ENCODE results near the gene EXD3. TPM values are rescaled to one million over a fixed set of nuclear protein-coding genes. Genes with fewer than 3 reads are reported as not detected.

The EXD3 gene
- total and polyA plus RNA-seq, 8 donors, result 8.1 to 57.3 (median 13.6) TPM

DNA sequence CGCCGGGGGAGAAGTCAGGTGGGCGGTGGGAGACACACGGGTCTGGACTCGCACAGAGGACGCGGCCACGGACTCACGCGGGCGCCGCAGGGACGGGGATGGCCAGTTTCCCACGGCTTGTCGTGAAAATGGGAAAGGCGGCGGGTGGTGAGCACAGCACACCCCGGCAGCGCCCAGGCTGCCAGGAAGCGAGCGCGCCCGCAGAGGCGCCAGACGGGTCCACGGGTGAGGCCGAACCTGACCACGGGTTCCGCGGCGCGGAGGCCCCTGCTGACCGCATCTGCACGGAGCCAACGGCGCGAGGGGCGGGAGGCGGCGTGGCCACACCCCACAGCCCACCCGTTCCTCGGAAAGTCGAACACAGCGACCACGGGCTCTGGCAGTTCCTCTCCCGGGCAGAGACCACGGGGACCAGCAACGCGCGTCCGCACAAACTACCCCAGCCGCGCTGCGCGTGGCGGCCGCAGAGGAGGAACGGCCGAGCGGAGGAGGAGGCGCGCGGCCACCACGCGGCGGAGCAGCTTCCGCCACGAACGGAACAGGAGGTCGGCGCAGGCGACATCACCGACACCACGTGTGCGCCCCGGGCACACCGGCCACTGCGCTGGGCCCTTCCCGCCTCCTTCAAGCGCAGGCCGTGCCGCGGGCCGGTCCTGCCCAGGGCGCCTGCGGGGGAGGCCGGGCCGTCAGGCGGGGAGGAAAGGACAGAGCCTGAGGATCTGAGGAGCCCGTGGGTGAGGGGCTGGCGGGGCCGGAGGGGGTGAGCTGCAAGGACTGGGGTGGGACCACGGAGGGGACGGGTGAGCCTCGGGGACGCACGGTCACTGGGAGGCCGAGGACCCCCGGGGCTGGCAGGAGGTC is 5.6 kb downstream of the EXD3 start:
- Histone ChIP-seq H3K9me3 (no peaks in the 10 kb centered on the region), H3K27me3 (no peaks in the 10 kb centered on the region), H3K36me3 (no peaks in the 10 kb centered on the region), H3K4me3 (peak overlapping the region in 3 of 4 donors; percentile 7 to 24 (median 22)), H3K27ac (no peak overlapping the region), H3K4me1 (peaks cover 5 to 9% (median 8%) of the 10 kb centered on the region in 3 donors)
- FAIRE-seq (no peak), ATAC-seq (peak; percentile 17 to 73 (median 58)), DNase-seq (peak in 3 of 6 donors; percentile 41 to 68 (median 60))
- TF ChIP-seq, protein P1, sequence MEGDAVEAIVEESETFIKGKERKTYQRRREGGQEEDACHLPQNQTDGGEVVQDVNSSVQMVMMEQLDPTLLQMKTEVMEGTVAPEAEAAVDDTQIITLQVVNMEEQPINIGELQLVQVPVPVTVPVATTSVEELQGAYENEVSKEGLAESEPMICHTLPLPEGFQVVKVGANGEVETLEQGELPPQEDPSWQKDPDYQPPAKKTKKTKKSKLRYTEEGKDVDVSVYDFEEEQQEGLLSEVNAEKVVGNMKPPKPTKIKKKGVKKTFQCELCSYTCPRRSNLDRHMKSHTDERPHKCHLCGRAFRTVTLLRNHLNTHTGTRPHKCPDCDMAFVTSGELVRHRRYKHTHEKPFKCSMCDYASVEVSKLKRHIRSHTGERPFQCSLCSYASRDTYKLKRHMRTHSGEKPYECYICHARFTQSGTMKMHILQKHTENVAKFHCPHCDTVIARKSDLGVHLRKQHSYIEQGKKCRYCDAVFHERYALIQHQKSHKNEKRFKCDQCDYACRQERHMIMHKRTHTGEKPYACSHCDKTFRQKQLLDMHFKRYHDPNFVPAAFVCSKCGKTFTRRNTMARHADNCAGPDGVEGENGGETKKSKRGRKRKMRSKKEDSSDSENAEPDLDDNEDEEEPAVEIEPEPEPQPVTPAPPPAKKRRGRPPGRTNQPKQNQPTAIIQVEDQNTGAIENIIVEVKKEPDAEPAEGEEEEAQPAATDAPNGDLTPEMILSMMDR (IDR thresholded peaks at IDR 0.05), result no peak
- WGBS, 2 donors, result 83 to 87% methylated on average over 90 to 99 of the region's 99 CpGs
- intact Hi-C loops (cut with DNase I), result no loop called here

GRCh38 chr9:137416563-137417151 is 6.3 kb downstream of the EXD3 start:
- no peak overlapping the region for H3K27ac ChIP-seq
- peaks cover 0 to 4% (median 2%) of the 10 kb centered on the region in 3 donors for H3K4me1 ChIP-seq
- WGBS, 2 donors, result 92 to 95% methylated on average over 42 to 45 of the region's 45 CpGs
- intact Hi-C loops (cut with DNase I), result no loop called here
- no peak for ATAC-seq
- TF ChIP-seq, protein P1 (IDR thresholded peaks at IDR 0.05), result no peak
- no peaks in the 10 kb centered on the region for H3K9me3 ChIP-seq
- peak overlapping the region in 2 of 4 donors; percentile 22 to 24 for H3K4me3 ChIP-seq
- H3K36me3 ChIP-seq, result no peaks in the 10 kb centered on the region
- FAIRE-seq, result no peak
- no peaks in the 10 kb centered on the region for H3K27me3 ChIP-seq
- DNase-seq, result peak in 2 of 6 donors; percentile 41 to 79

DNA sequence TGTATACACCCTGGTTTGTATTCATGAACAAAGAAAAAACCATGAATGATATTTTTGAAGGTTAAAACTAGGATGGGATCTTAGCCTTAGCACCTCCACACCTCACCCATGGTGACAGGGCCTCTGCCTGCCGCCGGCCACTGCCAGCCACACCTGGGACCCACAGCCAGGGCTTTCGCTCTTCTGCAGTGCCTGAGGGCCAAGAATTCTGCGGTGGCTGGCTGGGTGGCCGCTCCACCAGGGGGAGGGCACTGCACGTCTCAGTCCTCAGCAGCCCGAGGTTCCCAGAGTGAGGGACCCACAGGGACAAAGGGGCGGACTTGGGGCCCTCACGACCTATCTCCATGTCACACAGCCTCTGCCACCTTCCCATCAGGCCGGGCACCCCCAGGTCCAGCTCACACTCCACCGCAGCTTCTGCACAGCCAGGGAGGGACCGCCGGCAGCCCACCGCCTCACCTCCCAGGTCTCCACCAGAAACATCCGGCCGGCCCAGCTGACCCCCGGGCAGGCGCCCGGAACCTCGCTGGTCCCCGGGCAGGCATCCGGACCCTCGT is 6.9 kb downstream of the EXD3 start:
- no peak overlapping the region for H3K27ac ChIP-seq
- H3K36me3 ChIP-seq, result no peaks in the 10 kb centered on the region
- no peaks in the 10 kb centered on the region for H3K4me1 ChIP-seq
- no peak overlapping the region for H3K4me3 ChIP-seq
- H3K9me3 ChIP-seq, result no peaks in the 10 kb centered on the region
- FAIRE-seq (no peak), DNase-seq (no peak), ATAC-seq (no peak)
- TF ChIP-seq, protein P1 (IDR thresholded peaks at IDR 0.05), result no peak
- WGBS, 2 donors, result 95% methylated on average over 23 of the region's 23 CpGs
- no peaks in the 10 kb centered on the region for H3K27me3 ChIP-seq
- intact Hi-C loops (cut with DNase I), result no loop called here

DNA sequence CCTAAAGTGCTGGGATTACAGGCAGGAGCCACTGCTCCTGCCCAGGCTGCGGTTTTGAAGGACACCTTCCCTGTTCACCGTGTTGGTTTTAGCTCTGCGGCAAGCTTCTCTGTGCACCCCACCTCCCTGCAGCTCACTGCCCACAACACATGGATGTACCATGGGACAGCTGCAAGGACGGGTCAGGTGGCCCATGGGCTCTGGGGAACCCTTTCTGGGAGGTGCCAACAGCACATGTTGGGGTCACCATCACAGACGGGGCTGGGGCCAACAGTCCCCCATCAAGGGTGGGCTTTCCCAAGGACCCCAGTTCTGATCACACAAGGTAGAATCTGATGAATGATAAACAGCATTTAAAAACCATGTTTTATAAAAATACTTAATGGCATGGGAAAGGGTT is 7.5 kb downstream of the EXD3 start:
- Histone ChIP-seq H3K4me3 (no peak overlapping the region), H3K9me3 (no peaks in the 10 kb centered on the region), H3K36me3 (no peaks in the 10 kb centered on the region), H3K27ac (no peak overlapping the region), H3K4me1 (no peaks in the 10 kb centered on the region), H3K27me3 (no peaks in the 10 kb centered on the region)
- TF ChIP-seq, protein P1 (IDR thresholded peaks at IDR 0.05), result no peak
- intact Hi-C loops (cut with DNase I), result no loop called here
- ATAC-seq (no peak), FAIRE-seq (no peak), DNase-seq (peak in 1 of 6 donors; percentile 49)
- WGBS, 2 donors, result 87 to 93% methylated on average over 5 of the region's 5 CpGs
